Inflammatory macrophage treated with lipopolysaccharide for 1 hour (primary cell): ENCODE measurements around the gene DAND5.
A peak's percentile ranks its signal among the peaks of the same experiment; 100 is the strongest.
"Not testable (repeated sequence)": the region's sequence is repeated elsewhere in the genome, so short reads cannot be mapped to it uniquely, and the experiment has no call there.

Source experiments
- DNase-seq, 2 donors: peaks; one replicate each; pipeline ENCODE4 v3.0.0-alpha.2; 2020 to 2022

DAND5 gene

DNA sequence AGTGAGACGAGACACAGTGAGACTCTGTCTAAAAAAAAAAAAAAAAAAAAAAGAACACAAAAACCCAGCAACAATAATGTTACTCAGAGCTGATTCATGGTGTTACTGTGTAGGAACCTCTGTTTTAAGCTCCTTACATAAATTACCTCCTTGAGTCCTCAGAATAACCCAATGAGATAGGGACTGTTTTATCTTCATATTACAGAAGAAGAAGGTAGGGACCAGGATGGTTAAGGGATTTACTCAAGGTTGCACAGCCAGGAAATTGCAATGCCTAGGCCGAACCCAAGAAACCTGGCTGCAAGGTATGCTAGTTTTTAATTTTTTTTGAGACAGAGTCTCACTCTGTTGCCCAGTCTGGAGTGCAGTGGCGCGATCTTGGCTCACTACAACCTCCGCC lies 1.5 kb upstream of the DAND5 start:
- no peak for DNase-seq

DNA sequence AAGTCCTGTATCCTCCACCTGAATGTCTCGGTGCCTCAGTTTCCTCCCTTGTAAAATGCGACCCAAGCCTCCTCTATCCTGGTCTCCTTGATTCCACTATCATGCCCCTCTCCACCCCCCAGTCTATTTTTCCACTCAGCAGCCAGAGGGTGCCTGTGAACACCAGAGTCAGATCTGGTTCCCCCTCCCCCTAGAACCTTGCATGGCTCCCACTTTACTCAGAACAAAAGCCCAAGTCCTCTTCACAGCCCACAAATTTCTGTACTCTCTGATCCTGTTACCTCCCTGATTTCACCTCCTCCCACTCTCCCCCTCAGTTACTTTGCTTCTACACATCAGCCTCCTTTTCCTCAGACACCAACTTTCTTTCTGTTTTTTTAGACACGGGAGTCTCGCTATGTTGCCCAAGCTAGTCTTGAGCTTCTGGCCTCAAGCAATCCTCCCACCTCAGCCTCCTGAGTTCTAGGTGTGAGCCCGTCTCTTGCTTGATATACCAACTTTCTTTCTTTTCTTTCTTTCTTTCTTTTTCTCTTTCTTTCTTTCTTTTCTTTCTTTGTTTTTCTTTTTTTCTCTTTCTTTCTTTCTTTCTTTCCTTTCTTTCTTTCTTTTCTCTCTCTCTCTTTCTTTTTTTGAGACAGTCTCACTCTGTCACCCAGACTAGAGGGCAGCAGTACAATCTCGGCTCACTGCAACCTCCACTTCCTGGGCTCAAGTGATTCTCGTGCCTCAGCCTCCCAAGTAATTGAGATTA lies 869 bp downstream of the DAND5 start:
- DNase-seq = no peak

DNA sequence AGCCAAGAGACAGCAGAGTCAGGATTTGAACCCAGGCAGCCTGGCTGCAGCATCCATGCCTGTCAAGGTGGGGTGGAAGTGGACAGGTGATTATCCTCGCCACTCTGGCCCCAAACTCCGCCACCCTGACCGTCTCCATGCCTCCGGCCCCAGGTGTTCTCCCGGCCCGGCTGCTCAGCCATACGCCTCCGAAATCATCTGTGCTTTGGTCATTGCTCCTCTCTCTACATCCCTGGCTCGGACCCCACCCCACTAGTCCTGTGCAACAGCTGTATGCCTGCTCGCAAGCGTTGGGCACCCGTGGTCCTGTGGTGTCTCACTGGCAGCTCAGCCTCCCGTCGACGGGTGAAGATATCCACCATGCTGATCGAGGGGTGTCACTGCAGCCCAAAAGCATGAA lies 3.9 kb downstream of the DAND5 start:
- DNase-seq = no peak

DNA sequence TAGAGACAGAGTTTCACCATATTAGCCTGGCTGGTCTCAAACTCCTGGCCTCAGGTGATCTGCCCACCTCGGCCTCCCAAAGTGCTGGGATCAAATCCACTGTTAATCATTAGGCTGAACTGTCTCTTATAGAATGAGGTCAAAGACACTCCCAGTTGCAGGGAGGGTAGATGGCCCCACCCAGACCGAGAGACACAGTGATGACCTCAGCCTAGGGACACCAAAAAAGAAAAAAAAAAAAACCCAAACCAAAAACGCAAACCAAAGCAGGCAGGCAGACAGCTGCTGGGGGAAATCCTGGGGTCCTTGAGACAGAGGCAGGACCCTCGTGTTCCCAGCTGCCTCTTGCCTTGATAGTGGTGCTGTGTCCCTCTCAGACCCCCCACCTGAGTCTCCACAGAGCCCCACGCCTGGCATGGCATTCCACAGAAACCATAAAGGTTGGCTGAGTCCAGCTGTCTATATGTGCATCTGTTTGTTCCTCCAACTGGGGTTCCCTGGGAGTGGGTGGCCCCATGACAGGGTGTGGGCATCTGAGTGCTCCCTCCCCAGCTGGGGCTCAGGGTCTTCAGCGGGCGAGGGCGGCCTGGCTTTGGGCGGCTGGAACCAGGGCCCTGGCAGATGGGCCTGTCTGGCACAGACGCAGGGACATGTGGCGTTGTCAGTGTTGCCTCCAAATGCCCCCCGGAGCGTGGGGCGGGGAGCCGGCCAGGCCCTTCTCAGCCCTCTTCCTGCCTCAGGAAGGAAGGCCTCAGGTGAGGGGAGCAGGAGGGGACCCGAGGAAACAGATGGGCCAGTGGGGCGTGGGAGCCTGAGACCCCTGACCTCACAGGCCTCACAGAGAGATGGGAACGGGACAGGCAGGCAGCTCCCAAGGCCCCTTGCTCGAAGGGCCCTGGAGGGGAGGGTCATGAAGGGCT lies 5.2 kb downstream of the DAND5 start:
- no peak for DNase-seq

DNA sequence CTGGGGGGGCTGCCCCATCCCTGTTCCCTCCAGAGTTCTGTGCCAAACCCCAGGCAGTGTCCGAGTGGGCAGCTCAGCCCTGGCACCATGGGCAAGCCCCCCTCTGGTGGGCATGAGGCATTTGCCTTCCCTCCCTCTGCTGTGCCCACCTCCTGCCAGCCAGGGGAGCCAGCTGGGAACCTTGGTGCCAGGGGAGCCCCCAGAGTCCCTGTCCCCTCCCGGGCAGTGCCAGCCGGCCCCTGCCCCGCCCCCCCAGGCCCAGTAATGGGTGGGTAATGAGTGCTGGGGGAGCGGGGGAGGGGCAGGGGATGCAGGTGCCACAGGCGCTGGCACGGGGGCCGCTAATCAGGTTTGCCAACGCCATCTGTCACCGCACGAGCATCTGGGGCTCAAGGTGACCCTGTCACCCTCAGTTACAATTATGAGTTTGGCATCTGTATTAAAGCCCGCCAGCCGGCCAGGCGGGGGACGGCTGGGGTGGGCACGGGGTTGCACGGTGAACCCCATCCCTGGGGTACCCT lies 5.9 kb downstream of the DAND5 start:
- DNase-seq = no peak

DNA sequence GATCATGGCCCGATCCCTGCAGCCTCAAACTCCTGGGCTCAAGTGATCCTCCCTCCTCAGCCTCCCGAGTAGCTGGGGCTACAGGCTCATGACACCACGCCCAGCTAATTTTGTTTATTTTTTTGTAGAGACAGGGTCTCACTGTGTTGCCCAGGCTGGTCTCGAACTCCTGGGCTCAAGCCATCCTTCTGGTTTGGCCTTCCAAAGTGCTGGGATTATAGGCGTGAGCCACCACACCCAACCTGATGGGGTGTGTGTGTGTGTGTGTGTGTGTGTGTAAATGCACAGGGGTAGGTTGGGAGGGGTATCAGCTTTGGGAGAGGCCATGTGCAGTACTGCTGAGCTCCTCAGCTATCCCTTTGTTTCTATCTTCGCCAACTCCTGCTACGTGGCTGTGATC lies 6.7 kb downstream of the DAND5 start:
- DNase-seq = not testable (repeated sequence)

DNA sequence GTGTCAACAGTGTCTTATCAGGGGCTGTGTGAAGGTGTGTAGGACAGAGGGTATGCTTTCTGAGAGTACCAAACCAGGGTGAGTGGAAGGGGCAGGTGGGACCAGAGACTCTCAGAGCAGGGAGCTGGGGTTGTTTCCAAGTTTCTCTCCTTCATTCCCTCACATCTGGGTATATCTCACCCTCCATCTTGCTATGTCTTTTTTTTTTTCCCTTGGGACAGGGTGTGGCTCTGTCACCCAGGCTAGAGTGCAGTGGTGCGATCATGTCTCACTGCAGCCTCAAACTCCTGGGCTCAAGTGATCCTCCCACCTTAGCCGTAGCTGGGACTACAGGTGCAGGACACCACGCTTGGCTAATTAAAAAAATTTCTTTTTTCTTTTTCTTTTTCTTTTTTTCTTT lies 10.6 kb downstream of the DAND5 start:
- no peak for DNase-seq

DNA sequence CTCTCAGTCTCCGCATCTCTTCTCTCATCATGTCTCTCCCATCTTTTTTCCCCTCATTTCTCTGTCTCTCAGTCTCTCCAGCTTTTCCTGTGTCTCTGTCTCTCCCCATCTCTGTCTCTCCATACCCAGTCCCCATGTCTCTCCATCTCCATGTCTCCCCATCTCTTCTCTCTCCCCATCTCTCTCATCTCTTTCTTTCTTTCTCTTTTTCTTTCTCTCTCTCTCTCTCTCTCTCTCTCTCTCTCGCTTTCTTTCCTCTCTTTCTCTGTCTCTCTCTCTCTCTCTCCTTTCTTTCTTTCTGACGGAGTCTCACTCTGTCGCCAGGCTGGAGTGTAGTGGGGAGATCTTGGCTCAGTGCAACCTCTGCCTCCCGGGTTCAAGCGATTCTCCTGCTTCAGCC lies 13.3 kb downstream of the DAND5 start:
- no peak for DNase-seq

DNA sequence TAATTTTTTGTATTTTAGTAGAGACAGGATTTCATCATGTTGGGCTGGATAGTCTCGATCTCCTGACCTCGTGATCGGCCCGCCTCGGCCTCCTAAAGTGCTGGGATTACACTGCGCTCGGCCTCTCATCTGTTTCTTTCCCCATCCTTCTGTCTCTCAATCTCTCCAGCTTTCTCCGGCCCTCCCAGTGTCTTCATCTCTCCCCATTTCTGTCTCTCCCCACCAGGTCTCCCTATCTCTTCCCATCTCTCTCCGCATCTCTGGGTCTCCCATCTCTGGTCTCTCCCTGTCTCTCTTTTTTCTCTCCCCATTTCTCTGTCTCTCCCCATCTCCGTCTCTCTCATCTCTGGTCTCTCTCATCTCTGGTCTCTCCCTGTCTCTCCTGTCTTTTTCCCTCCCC lies 13.7 kb downstream of the DAND5 start:
- no peak for DNase-seq

DNA sequence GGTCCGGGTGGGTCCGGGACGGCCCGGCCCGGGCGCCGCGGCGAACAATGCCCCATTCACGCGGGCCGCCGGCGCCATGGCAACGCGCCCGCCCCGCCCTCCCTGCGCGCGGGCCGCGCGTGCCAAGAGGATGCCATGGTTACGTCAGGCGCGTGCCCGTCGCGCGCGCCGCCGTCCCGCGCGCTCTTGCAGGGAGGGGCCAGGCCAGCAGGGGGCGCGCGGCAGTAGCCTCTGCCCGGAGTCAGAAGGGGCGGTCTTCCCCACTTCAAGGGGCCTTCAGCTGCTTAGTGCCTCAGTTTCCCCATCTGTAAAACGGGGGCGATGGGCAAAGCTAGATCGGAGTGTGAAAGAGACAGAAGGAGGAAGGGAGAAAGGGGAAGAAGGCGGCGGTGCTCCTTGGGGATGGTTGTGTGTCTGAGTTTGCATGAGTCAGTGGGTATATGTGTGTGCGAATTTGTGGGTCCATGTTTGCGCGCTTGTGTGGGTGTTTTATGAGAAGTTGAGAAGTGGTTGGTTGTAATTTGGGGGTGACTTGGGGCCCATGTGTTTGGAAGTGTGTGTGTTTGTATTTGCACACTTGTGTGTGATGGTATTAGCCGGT lies 14.3 kb downstream of the DAND5 start:
- peak; percentile 37 to 87 for DNase-seq

DNA sequence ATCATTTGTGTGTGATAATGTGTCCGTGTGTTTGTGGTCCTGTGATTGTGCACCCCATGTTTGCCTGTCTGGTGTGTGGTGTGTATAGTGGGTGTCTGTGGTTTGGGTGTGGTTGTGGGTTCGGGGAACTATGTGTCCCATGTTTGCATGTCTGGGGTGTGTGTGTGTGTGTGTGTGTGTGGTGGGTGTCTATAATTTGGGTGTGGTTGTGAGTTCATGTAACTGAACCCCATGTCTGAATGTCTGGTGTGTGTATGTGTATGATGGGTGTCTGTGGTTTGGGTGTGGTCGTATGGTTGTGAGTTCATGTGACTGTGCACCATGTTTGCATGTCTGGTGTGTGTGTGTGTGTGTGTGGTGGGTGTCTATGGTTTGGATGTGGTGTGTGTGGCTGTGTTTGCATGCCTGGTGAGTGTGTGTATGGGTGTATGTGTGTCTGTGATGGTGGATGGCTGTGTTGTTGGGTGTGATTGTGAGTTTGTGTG lies 14.8 kb downstream of the DAND5 start:
- DNase-seq = no peak

DNA sequence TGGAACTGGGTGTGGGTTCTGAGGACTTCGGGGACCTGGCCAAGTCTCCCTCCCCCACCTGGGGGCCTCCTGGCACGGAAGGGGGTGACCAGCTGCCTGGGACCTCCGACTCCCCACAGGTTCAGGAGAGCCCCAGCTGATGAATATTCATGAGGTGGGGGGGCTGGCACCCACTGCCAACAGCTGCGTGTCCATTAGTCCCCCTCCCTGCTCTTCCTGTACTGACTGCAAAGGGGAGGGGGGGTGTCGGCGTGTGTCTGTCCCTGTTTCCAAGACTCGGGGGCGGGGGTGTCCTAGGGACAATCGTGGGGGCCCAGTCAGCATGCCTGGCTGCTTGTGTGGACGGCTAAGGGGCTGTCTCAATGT lies 15.3 kb downstream of the DAND5 start:
- DNase-seq = no peak

DNA sequence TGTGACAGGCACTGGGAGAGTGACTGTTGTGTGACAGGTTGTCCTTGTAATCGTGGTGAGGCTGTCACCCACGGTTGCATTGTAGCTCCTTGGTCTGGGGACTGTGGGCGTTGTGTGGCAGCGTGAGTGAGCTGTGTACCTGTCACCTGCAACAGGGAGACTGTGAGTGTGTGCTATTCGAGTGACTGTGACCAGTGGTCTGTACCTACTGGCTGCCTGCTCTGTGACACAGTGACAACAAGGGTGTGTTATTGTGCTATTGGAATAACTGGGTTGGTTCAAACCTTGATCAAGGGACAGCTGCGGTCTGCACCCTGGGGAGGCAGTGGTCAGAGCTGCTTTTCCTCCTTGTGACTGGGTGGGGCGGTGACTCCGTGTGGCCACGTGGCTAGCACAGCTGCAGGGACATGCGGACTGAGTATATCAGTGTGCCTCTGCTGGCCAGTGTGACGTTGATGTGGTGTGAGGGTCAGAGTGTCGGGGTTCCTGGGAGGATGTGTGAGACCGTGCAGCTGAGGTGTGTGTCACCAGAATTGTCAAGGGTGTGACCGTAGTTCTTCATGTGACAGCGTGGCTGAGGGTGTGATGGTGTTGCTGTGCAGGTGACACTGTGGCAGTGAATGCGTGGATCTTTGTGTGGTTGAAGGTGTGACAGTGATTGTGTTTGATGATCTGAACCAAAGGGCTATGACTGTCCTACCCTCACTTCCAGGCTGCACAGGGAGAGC lies 15.8 kb downstream of the DAND5 start:
- DNase-seq = no peak

DNA sequence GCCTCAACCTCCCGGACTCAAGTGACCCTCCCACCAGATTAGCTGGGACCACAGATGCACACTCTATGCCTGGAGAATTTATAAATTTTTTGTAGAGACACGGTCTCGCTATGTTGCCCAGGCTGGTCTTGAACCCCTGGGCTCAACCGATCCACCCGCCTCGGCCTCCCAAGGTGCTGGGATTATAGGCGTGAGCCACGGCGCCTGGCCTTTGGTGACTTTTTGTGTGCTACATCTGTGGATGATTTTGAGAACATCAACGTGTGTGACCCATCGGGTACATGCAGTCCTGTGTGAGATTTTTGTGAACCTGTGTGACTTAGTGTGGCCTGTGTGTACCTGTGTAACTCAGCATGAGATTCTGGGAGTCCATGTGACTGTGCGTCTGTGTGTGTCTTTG lies 17.4 kb downstream of the DAND5 start:
- no peak for DNase-seq

DNA sequence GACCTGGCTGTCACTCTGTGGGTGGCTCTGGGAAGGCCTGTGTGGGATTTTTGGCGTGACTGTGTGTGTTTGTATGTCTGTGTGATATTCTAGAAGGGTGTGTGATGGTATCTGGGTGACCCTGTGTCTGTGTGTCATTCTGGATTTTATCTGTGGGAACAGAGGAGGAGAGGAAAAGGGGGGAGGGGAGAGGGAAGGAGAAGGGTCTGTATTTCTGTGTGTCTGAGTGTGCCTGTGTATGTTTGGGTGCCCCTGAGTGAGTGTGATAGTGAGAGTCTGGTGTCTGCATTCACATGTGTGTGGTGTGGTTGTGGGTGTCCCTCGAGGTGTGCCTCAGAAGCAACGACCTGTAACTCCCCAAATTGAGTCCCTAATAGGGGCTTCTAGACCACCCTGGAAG lies 17.8 kb downstream of the DAND5 start:
- DNase-seq = no peak

DNA sequence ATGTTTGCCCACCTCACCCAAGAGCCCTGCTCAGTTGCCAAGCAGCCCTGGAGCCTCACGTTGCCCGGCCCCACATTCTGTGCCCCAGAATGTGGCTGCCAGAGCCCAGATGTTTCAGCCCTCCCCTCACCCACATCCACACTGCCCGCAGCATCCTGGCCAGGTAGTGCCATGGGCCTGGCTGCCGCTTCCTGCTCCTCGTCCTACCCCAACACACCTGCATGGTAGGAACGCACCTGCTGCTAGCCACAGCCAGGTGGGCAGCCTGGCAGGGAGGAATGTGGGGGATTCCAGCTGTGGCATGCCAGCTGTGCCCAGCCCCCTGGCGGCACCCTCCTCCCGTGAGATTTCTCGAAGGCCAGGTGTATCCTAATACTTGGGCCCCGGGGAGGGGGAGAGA lies 18.4 kb downstream of the DAND5 start:
- no peak for DNase-seq

DNA sequence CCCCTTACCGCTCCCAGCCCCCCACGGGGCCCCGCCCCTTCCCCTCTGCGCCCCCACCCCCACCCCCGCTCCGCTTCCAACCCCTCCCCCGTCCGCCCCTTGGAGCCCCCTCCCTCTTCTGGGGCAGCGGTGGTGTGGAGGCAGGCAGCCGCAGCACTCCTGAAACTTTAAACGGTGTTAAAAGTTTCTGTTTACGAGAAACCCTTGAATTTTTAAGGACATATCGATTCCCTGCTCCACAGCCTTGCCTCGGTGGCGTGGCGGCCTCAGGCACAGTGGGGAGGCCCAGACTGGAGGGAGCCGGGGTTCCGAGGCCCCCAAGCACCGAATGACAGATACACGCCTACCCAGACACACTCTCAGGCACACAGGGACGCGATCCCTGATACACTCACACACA lies 21.1 kb downstream of the DAND5 start:
- no peak for DNase-seq

DNA sequence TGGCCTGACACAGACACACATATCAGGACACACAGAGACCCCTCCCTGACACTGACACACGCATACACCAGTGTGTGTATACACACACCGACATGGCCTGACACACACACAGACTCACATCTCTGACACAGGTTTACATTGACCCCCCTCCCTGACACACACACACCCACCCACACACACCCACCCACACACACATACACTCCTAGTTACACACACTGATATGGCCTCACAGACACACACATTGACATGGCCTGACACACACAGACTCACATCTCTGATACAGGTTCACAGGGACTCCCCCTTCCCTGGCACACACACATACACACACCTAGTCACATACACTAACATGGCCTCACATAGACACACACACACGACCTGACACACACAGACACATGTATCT lies 21.5 kb downstream of the DAND5 start:
- no peak for DNase-seq

DNA sequence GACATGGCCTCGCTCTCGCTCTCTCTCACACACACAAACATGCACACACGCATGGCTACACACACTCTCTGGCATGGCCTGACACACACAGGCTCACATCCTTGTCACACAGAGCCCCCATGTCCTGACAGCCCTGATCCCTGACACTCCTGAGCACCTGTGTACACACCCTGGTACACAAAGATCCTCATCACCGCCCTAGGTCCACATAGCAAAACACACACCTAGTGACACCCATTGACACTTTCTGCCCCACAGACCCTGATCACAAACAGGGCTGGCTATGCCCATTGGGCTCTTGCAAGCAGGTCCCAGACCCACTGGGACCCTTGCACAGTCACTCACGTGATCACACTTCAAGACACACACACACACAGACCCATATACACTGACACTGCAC lies 21.9 kb downstream of the DAND5 start:
- no peak for DNase-seq

DNA sequence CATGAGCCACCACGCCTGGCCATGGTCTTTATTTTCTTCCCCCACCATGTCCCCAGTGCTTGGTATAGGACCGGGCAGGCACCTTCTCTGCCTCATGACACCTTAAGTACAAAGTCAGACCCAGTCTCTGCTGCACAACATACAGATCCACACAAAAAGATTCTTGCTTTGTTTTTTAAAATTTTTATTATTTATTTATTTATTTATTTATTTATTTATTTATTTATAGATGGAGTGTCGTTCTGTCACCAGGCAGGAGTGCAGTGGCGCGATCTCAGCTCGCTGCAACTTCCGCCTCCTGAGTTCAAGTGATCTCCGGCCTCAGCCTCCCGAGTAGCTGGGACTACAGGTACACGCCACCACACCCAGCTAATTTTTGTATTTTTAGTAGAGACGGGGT lies 23.4 kb downstream of the DAND5 start:
- no peak for DNase-seq

DNA sequence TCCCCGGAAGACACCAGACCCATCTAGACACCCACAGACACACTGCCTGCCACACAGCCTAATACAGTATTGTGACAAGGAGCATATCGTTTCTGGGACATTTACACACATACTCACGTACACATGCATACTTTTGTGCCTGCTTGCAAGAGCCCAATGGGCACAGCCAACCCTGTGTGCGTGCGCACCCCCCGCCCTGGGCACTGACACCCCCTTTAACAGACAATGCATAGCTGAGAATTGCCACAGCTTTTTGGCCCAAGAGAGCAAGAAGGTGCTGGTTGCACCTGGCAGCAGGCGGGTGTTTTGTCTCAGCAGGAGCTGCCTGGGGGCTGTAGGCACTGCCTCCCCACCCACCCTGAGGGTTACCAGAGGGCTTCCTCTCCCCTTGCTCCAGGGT lies 24.2 kb downstream of the DAND5 start:
- no peak for DNase-seq

DNA sequence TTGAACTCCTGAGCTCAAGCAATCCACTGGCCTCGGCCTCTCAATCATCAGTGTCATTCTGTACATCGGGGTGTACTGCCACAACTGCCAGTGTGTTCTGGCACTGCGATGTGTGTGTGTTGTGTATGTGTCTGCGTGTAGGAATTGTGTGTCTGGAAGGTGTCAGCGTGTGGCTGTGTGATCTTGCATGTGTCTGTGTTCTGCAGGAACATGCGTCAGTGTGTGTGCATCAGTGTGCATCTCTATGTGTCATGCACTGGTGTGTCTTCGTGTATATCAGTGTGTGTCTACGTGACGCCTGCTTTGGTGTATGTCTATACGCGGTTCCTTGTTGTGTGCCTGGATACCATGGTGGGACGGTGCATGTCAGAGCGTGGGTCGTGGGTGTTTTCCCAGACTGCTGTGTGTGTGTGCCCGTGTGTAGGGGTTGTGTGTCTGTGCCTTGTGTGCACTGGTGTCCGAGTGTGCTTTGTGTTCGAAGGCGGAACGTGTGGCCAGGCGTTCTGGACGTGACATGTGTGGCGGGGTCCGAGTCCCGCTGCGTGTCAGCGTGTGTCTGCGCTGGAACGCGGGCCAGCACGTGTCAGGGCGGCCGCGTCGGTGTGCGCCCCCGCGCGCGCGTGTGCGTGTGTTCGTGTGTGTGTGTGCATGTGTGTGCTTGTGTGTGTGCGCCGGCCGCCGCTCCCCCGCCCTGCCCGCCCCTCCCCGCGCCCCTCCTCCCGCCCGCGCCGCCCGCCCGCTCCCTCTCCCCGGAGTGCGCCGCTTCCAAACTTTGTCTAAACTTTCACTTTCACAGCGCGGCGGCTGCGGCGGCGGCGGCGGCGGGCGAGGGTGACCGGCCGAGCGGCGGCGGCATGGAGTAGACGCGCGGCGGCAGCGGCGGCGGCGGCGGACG lies 25.6 kb downstream of the DAND5 start, which contains the start of gene NFIX:
TSS of gene NFIX (plus strand) at position 775 of the 895 bp plus-strand sequence. CDS start 363 bp downstream, outside the sequence.
- peak; percentile 50 to 57 for DNase-seq
